ENCODE results near the gene PLPPR4. TPM values are rescaled to one million over a fixed set of nuclear protein-coding genes. Genes with fewer than 3 reads are reported as not detected.

PLPPR4 gene
- total RNA-seq, 1 donor from 2014 or later = 0.09 TPM

DNA sequence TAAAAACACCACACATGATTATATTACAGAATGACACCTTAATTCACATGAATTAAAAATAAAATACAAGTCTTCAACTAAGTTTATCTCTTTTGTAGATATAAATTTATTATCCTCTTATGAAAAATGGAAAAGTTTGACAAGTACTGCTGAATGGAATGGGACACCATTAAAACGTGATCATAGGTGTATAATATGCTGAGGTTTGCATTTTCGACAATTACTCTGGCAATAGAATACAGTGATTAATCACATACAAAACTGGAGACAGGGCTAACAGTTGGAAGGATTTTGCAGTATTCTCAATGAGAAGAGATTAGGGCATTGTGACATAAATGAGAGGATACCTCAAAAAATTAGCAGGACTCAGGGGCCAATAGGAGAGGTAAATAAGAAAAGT, 17.1 kb upstream of the PLPPR4 start:
- Mint-ChIP-seq H3K36me3 (no peaks in the 10 kb centered on the region), H3K9me3 (peaks cover 4% of the 10 kb centered on the region), H3K4me3 (no peak overlapping the region), H3K27me3 (ENCODE audit: insufficient read depth, low read depth) (no peaks in the 10 kb centered on the region), H3K4me1 (peaks cover 2% of the 10 kb centered on the region), H3K27ac (no peak overlapping the region)
- DNase-seq (ENCODE audit: low spot score) = no peak
- Histone ChIP-seq H3K27me3 (no peaks in the 10 kb centered on the region), H3K79me2 (ENCODE audit: low read depth) (no peaks in the 10 kb centered on the region), H3K27ac (no peak overlapping the region), H2AFZ (replicated peaks) (no peak overlapping the region), H3K4me3 (no peak overlapping the region), H4K20me1 (ENCODE audit: low read depth) (no peaks in the 10 kb centered on the region), H3K36me3 (no peaks in the 10 kb centered on the region), H3K4me2 (no peak overlapping the region), H3K9me3 (ENCODE audit: low read depth) (no peaks in the 10 kb centered on the region), H3K4me1 (no peaks in the 10 kb centered on the region), H3K9ac (no peak overlapping the region), H3F3A (ENCODE audit: low read depth) (no peaks in the 10 kb centered on the region)
- TF ChIP-seq EZH2 (IDR thresholded peaks at IDR 0.05) (no peak), EZH2phosphoT487 (IDR thresholded peaks at IDR 0.05) (no peak)
- TF ChIP-seq, protein P1, sequence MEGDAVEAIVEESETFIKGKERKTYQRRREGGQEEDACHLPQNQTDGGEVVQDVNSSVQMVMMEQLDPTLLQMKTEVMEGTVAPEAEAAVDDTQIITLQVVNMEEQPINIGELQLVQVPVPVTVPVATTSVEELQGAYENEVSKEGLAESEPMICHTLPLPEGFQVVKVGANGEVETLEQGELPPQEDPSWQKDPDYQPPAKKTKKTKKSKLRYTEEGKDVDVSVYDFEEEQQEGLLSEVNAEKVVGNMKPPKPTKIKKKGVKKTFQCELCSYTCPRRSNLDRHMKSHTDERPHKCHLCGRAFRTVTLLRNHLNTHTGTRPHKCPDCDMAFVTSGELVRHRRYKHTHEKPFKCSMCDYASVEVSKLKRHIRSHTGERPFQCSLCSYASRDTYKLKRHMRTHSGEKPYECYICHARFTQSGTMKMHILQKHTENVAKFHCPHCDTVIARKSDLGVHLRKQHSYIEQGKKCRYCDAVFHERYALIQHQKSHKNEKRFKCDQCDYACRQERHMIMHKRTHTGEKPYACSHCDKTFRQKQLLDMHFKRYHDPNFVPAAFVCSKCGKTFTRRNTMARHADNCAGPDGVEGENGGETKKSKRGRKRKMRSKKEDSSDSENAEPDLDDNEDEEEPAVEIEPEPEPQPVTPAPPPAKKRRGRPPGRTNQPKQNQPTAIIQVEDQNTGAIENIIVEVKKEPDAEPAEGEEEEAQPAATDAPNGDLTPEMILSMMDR (IDR thresholded peaks at IDR 0.05) = no peak

DNA sequence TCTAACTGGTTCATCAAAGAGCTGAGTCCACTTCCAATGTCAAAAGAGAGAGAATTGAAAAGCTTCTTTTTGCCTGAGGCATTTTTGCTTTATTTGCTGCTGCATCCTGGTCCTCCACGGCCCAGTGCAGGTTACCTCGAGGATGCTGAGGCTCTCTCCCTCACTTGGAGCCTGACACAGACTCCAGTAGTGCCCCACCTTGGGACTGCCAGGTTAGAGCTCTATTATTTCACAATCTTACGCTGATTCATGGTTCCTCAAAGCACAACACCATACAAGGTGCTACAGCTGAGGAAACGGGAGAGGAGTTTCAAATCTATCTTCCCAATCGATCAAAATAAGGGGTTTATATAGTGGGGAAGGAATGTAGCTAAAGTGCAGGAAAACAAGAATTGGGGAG, 13.6 kb upstream of the PLPPR4 start:
- TF ChIP-seq, protein P1 (IDR thresholded peaks at IDR 0.05) = no peak
- TF ChIP-seq EZH2 (IDR thresholded peaks at IDR 0.05) (no peak), EZH2phosphoT487 (IDR thresholded peaks at IDR 0.05) (no peak)
- H3K4me3 Mint-ChIP-seq = no peak overlapping the region
- Histone ChIP-seq H3K27me3 (no peaks in the 10 kb centered on the region), H3F3A (ENCODE audit: low read depth) (no peaks in the 10 kb centered on the region), H2AFZ (replicated peaks) (no peak overlapping the region), H3K4me2 (no peak overlapping the region), H4K20me1 (ENCODE audit: low read depth) (no peaks in the 10 kb centered on the region), H3K4me1 (no peaks in the 10 kb centered on the region), H3K9me3 (ENCODE audit: low read depth) (no peaks in the 10 kb centered on the region), H3K79me2 (ENCODE audit: low read depth) (no peaks in the 10 kb centered on the region), H3K36me3 (no peaks in the 10 kb centered on the region), H3K27ac (no peak overlapping the region), H3K4me3 (no peak overlapping the region), H3K9ac (no peak overlapping the region)
- no peaks in the 10 kb centered on the region for H3K27me3 Mint-ChIP-seq (ENCODE audit: insufficient read depth, low read depth)
- H3K4me1 Mint-ChIP-seq = no peaks in the 10 kb centered on the region
- no peak for DNase-seq (ENCODE audit: low spot score)
- no peak overlapping the region for H3K27ac Mint-ChIP-seq
- peaks cover 2% of the 10 kb centered on the region for H3K9me3 Mint-ChIP-seq
- H3K36me3 Mint-ChIP-seq = no peaks in the 10 kb centered on the region

DNA sequence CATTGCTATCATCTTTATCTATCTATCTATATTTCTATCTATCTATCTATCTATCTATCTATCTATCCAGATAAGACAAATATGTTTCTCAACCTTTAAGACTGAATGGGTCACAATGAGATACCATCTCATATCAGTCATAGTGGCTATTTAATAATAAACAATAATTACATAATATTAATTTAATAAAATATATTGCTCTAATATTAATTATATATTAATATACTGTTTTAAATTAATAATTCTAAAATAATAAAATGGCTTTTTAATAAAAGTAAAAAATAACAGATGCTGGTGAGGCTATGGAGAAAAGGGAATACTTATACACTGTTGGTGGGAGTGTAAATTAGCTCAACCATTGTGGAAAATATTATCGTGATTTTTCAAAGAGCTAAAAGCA, 13.0 kb upstream of the PLPPR4 start:
- no peaks in the 10 kb centered on the region for H3F3A ChIP-seq (ENCODE audit: low read depth)
- no peak overlapping the region for H3K4me3 Mint-ChIP-seq
- TF ChIP-seq EZH2 (IDR thresholded peaks at IDR 0.05) = no peak
- TF ChIP-seq, protein P1 (IDR thresholded peaks at IDR 0.05) = no peak
- TF ChIP-seq EZH2phosphoT487 (IDR thresholded peaks at IDR 0.05) = no peak
- no peak overlapping the region for H3K4me3 ChIP-seq
- H3K4me1 Mint-ChIP-seq = no peaks in the 10 kb centered on the region
- H3K4me2 ChIP-seq = no peak overlapping the region
- no peaks in the 10 kb centered on the region for H3K36me3 ChIP-seq
- no peaks in the 10 kb centered on the region for H3K27me3 Mint-ChIP-seq (ENCODE audit: insufficient read depth, low read depth)
- H4K20me1 ChIP-seq (ENCODE audit: low read depth) = no peaks in the 10 kb centered on the region
- no peak overlapping the region for H2AFZ ChIP-seq (replicated peaks)
- no peaks in the 10 kb centered on the region for H3K9me3 ChIP-seq (ENCODE audit: low read depth)
- H3K36me3 Mint-ChIP-seq = no peaks in the 10 kb centered on the region
- DNase-seq (ENCODE audit: low spot score) = no peak
- H3K27ac ChIP-seq = no peak overlapping the region
- no peak overlapping the region for H3K27ac Mint-ChIP-seq
- H3K9me3 Mint-ChIP-seq = peaks cover 2% of the 10 kb centered on the region
- no peaks in the 10 kb centered on the region for H3K4me1 ChIP-seq
- H3K27me3 ChIP-seq = no peaks in the 10 kb centered on the region
- H3K9ac ChIP-seq = no peak overlapping the region
- H3K79me2 ChIP-seq (ENCODE audit: low read depth) = no peaks in the 10 kb centered on the region
